ENCODE results near the gene ATP10A.

The ATP10A gene

DNA sequence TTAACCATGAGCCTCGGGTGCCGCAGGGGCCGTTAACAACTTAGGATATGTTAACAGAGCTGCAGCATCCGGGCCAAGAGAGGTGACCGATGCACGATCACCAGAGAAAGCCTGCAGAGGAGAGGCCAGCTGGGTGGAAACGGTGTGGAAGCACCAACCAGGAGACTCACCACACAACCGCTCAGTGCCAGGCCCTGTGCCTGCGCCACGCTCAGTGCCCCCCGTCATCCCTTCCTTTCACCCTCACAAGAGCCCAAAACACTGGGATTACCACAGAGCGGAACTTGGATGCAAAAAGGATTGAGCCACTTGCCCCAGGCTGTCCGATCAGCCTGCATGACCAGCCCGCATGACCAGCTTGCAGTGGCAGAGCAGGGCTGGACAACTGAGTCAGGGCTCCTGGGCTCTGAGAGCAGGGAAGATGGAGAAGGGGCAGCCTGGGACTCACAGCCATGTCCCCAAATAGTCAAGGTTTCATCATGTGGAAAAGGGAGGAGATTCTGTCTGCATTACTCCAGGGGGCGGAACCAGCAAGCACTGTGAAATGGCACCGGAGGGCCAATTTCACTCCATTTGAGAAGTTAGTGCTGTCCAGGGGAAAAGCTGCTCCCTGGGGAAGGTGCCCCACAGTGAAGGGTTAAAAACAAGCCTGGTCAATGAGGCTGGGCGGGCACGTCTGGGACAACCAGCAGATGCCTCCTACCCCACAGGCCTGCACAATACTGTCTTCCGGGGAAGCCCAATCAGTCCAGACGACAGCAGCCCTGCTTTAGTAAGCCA lies 156.8 kb downstream of the ATP10A start:
- no peak for TF ChIP-seq CTCF (IDR thresholded peaks at IDR 0.05; ENCODE audit: low read depth, low read length)
- in situ Hi-C loops (cut with HindIII; ENCODE audit: low sequenced_read_pairs): no loop called here
- no peak for DNase-seq (ENCODE audit: low read depth, low spot score)
- H3K4me3 ChIP-seq (ENCODE audit: low read depth, low read length): no peak overlapping the region

GRCh38 chr15:25705433-25706115 lies 157.6 kb downstream of the ATP10A start:
- in situ Hi-C loops (cut with HindIII; ENCODE audit: low sequenced_read_pairs): no loop called here
- H3K4me3 ChIP-seq (ENCODE audit: low read depth, low read length): no peak overlapping the region
- no peak for TF ChIP-seq CTCF (IDR thresholded peaks at IDR 0.05; ENCODE audit: low read depth, low read length)
- DNase-seq (ENCODE audit: low read depth, low spot score): no peak

GRCh38 chr15:25703726-25704125 lies 159.4 kb downstream of the ATP10A start:
- H3K4me3 ChIP-seq (ENCODE audit: low read depth, low read length): no peak overlapping the region
- no peak for DNase-seq (ENCODE audit: low read depth, low spot score)
- TF ChIP-seq CTCF (IDR thresholded peaks at IDR 0.05; ENCODE audit: low read depth, low read length): no peak
- in situ Hi-C loops (cut with HindIII; ENCODE audit: low sequenced_read_pairs): no loop called here

DNA sequence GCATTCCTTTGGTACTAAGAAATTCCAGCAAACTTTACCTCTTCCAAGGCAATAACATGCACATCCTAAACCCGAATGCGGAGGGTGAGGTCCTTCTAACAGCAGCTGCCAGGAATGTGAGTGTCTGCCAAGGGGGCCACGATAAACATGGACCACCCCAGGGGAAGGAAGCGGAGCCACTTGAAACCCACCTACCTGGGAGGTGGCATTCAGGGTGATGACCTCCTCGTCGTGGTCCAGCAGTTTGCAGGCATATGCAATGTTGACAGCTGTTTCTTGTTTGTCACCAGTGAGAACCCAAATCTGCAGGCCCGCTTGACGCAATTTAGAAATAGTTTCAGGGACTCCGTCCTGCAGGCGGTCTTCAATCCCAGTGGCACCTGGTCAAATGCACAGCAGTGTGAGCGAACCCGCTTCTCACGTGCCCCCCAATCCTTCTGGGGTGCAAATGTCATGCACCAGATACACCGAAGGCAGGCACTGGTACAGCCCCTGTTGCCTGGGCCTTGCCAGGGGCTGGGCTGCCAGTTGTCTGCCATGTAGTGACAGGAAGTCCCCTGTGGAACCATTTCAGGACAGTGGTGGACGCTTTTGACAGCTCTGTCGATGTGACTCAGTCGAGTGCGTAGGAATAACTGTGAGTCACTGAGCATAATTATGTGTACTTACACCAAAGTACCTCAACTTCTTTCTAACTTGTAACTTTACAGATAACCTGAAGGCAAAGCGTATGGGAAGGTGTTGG lies 161.2 kb downstream of the ATP10A start:
- in situ Hi-C loops (cut with HindIII; ENCODE audit: low sequenced_read_pairs): no loop called here
- no peak overlapping the region for H3K4me3 ChIP-seq (ENCODE audit: low read depth, low read length)
- DNase-seq (ENCODE audit: low read depth, low spot score): peak; percentile 9
- TF ChIP-seq CTCF (IDR thresholded peaks at IDR 0.05; ENCODE audit: low read depth, low read length): no peak

GRCh38 chr15:25700916-25701315 lies 162.2 kb downstream of the ATP10A start:
- TF ChIP-seq CTCF (IDR thresholded peaks at IDR 0.05; ENCODE audit: low read depth, low read length): no peak
- H3K4me3 ChIP-seq (ENCODE audit: low read depth, low read length): no peak overlapping the region
- no peak for DNase-seq (ENCODE audit: low read depth, low spot score)
- in situ Hi-C loops (cut with HindIII; ENCODE audit: low sequenced_read_pairs): no loop called here

- H3K4me3 ChIP-seq (ENCODE audit: low read depth, low read length): no peak overlapping the region
- no peak for DNase-seq (ENCODE audit: low read depth, low spot score)
- in situ Hi-C loops (cut with HindIII; ENCODE audit: low sequenced_read_pairs): no loop called here
- TF ChIP-seq CTCF (IDR thresholded peaks at IDR 0.05; ENCODE audit: low read depth, low read length): no peak
Measured at GRCh38 chr15:25697586-25697985, 165.5 kb downstream of the ATP10A start.
